ENCODE results near the gene ARL3.
A peak's percentile ranks its signal among the peaks of the same experiment; 100 is the strongest.

- TF ChIP-seq POLR2AphosphoS5 (IDR thresholded peaks at IDR 0.05): peak in 2 of 3 donors; percentile 4 to 62
- TF ChIP-seq, protein P1, sequence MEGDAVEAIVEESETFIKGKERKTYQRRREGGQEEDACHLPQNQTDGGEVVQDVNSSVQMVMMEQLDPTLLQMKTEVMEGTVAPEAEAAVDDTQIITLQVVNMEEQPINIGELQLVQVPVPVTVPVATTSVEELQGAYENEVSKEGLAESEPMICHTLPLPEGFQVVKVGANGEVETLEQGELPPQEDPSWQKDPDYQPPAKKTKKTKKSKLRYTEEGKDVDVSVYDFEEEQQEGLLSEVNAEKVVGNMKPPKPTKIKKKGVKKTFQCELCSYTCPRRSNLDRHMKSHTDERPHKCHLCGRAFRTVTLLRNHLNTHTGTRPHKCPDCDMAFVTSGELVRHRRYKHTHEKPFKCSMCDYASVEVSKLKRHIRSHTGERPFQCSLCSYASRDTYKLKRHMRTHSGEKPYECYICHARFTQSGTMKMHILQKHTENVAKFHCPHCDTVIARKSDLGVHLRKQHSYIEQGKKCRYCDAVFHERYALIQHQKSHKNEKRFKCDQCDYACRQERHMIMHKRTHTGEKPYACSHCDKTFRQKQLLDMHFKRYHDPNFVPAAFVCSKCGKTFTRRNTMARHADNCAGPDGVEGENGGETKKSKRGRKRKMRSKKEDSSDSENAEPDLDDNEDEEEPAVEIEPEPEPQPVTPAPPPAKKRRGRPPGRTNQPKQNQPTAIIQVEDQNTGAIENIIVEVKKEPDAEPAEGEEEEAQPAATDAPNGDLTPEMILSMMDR (IDR thresholded peaks at IDR 0.05 in 8 of 11, conservative IDR thresholded peaks at IDR 0.05 in 3 of 11): no peak
- no peak for TF ChIP-seq POLR2A (IDR thresholded peaks at IDR 0.05)
Observed at GRCh38 chr10:102650655-102651454, 63.3 kb downstream of the ARL3 start.
